ENCODE measurements around the gene SUPT5H.

Gene SUPT5H

GRCh38 chr19:39428283-39429112 lies 16.9 kb upstream of the SUPT5H start:
- no peaks in the 10 kb centered on the region for H3K9me3 ChIP-seq (ENCODE audit: insufficient read depth, low read length)
- H3K27ac ChIP-seq (ENCODE audit: low read length) = no peak overlapping the region
- no peak overlapping the region for H3K9ac ChIP-seq (ENCODE audit: low read length)
- H3K36me3 ChIP-seq (replicated peaks; ENCODE audit: low read depth, low read length) = peaks cover 26% of the 10 kb centered on the region
- peaks cover 12% of the 10 kb centered on the region for H4K20me1 ChIP-seq (ENCODE audit: insufficient read depth, low read length)
- H2AFZ ChIP-seq (ENCODE audit: low read depth, low read length) = no peak overlapping the region
- no peak overlapping the region for H3K4me2 ChIP-seq (ENCODE audit: low read length)
- H3K79me2 ChIP-seq (ENCODE audit: low read length) = peaks cover 4% of the 10 kb centered on the region
- H3K27me3 ChIP-seq (ENCODE audit: low read depth, low read length) = no peaks in the 10 kb centered on the region
- peaks cover 28% of the 10 kb centered on the region for H3K4me1 ChIP-seq (ENCODE audit: low read length)
- TF ChIP-seq CTCF (IDR thresholded peaks at IDR 0.05; ENCODE audit: low read depth, low read length) = no peak
- TF ChIP-seq EZH2phosphoT487 (IDR thresholded peaks at IDR 0.05; ENCODE audit: low read depth) = no peak
- no peak overlapping the region for H3K4me3 ChIP-seq (ENCODE audit: low read length)

- H3K79me2 ChIP-seq (ENCODE audit: low read length) = peaks cover 27% of the 10 kb centered on the region
- peak overlapping the region; percentile 55 for H3K4me2 ChIP-seq (ENCODE audit: low read length)
- H3K4me1 ChIP-seq (ENCODE audit: low read length) = peaks cover 42% of the 10 kb centered on the region
- H3K27me3 ChIP-seq (ENCODE audit: low read depth, low read length) = no peaks in the 10 kb centered on the region
- H3K27ac ChIP-seq (ENCODE audit: low read length) = peak overlapping the region; percentile 73
- H2AFZ ChIP-seq (ENCODE audit: low read depth, low read length) = no peak overlapping the region
- peak overlapping the region; percentile 3; the same call in 1 of the 2 replicates for H3K9ac ChIP-seq (ENCODE audit: low read length)
- TF ChIP-seq EZH2phosphoT487 (IDR thresholded peaks at IDR 0.05; ENCODE audit: low read depth) = no peak
- no peak for TF ChIP-seq CTCF (IDR thresholded peaks at IDR 0.05; ENCODE audit: low read depth, low read length)
- H3K36me3 ChIP-seq (replicated peaks; ENCODE audit: low read depth, low read length) = peaks cover 35% of the 10 kb centered on the region
- H4K20me1 ChIP-seq (ENCODE audit: insufficient read depth, low read length) = peaks cover 24% of the 10 kb centered on the region
- H3K4me3 ChIP-seq (ENCODE audit: low read length) = peak overlapping the region; percentile 1; the same call in 1 of the 2 replicates
- no peaks in the 10 kb centered on the region for H3K9me3 ChIP-seq (ENCODE audit: insufficient read depth, low read length)
These were observed 14.4 kb upstream of the SUPT5H start for GRCh38 chr19:39430675-39431593.

- Histone ChIP-seq H3K4me1 (ENCODE audit: low read length) (peaks cover 47% of the 10 kb centered on the region), H3K27ac (ENCODE audit: low read length) (no peak overlapping the region), H3K36me3 (replicated peaks; ENCODE audit: low read depth, low read length) (peaks cover 35% of the 10 kb centered on the region), H3K4me3 (ENCODE audit: low read length) (no peak overlapping the region), H3K9ac (ENCODE audit: low read length) (no peak overlapping the region), H3K4me2 (ENCODE audit: low read length) (no peak overlapping the region), H2AFZ (ENCODE audit: low read depth, low read length) (no peak overlapping the region), H3K9me3 (ENCODE audit: insufficient read depth, low read length) (no peaks in the 10 kb centered on the region), H4K20me1 (ENCODE audit: insufficient read depth, low read length) (peaks cover 20% of the 10 kb centered on the region), H3K27me3 (ENCODE audit: low read depth, low read length) (no peaks in the 10 kb centered on the region), H3K79me2 (ENCODE audit: low read length) (peaks cover 30% of the 10 kb centered on the region)
- TF ChIP-seq CTCF (IDR thresholded peaks at IDR 0.05; ENCODE audit: low read depth, low read length) (no peak), EZH2phosphoT487 (IDR thresholded peaks at IDR 0.05; ENCODE audit: low read depth) (no peak)
These were observed 12.7 kb upstream of the SUPT5H start for GRCh38 chr19:39432677-39433025.
